Ishikawa (cell line): ENCODE measurements around the gene CDH23.

Experiments
- CREB1 ChIP-seq: IDR thresholded peaks from 2 replicates; pipeline ENCODE4 v1.6.1; 2012; ENCODE audit warnings: low read depth
- EP300 ChIP-seq: IDR thresholded peaks from 2 replicates; pipeline ENCODE4 v1.6.1; 2012; ENCODE audit warnings: borderline replicate concordance
- FOXM1 ChIP-seq: IDR thresholded peaks from 2 replicates; pipeline ENCODE4 v1.6.1; 2012; ENCODE audit warnings: low read depth, borderline replicate concordance
- NFIC ChIP-seq: IDR thresholded peaks from 2 replicates; pipeline ENCODE4 v1.6.1; 2012
- RAD21 ChIP-seq: IDR thresholded peaks from 2 replicates; pipeline ENCODE4 v1.6.1; 2012; ENCODE audit warnings: low read depth
- TAF1 ChIP-seq: IDR thresholded peaks from 2 replicates; pipeline ENCODE4 v1.6.1; 2012; ENCODE audit warnings: low read depth, mild to moderate bottlenecking
- TCF12 ChIP-seq: IDR thresholded peaks from 2 replicates; pipeline ENCODE4 v1.6.1; 2012; ENCODE audit warnings: low read depth
- TEAD4 ChIP-seq: IDR thresholded peaks from 2 replicates; pipeline ENCODE4 v1.6.1; 2012
- YY1 ChIP-seq: IDR thresholded peaks from 2 replicates; pipeline ENCODE4 v1.6.1; 2012; ENCODE audit warnings: low read depth
- ZBTB7A ChIP-seq: IDR thresholded peaks from 2 replicates; pipeline ENCODE4 v1.6.1; 2012; ENCODE audit warnings: low read depth
- TF ChIP-seq, protein P1 (sequence below): IDR thresholded peaks from 2 replicates; pipeline ENCODE4 v1.6.1; 2012
- TF ChIP-seq, protein P2 (sequence below): IDR thresholded peaks from 2 replicates; pipeline ENCODE4 v1.6.1; 2012
- TF ChIP-seq, protein P3 (sequence below): IDR thresholded peaks from 2 replicates; pipeline ENCODE4 v1.6.1; 2012; ENCODE audit warnings: low read depth, mild to moderate bottlenecking

The CDH23 gene

DNA sequence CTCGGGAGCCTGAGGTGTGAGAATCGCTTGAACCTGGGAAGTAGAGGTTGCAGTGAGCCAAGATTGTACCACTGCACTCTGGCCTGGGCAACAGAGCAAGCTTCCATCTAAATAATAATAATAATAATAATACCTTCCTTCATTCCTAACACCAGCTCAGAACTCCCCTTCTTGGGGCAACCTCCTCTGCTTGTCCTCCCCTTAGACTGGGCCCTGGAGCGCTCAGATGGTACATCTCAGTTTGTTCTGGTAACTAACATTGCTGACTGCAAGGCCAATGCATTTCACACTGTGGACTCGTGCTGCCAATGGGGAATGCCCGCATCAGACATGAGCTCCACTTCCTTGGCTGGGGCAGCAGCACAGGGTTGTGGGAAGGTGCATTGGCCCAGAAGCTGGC lies 245.3 kb downstream of the CDH23 start:
- no peak for TF ChIP-seq EP300
- no peak for TF ChIP-seq FOXM1
- TF ChIP-seq ZBTB7A: no peak
- TF ChIP-seq, protein P1, sequence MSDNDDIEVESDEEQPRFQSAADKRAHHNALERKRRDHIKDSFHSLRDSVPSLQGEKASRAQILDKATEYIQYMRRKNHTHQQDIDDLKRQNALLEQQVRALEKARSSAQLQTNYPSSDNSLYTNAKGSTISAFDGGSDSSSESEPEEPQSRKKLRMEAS: no peak
- TF ChIP-seq TAF1: no peak

DNA sequence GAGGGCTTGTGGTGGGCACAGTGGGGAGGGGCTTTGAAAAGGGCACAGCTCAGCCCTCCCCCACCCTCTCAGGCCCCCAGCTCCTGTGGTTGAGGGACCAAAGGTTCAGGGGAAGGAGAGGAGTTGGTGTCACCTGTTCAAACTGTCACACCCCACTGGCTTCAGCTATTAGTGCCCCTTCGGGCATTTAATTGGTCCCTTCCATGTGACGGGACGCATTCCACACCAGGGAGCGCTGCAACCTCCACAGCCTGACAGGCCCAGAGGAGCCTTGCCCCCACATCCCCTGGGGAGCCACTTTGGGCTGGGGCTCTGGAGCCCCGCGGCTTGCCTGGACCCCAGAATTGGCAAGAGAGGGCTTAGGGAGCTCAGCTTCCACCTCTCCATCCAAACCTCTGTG lies 247.2 kb downstream of the CDH23 start:
- TF ChIP-seq, protein P2, sequence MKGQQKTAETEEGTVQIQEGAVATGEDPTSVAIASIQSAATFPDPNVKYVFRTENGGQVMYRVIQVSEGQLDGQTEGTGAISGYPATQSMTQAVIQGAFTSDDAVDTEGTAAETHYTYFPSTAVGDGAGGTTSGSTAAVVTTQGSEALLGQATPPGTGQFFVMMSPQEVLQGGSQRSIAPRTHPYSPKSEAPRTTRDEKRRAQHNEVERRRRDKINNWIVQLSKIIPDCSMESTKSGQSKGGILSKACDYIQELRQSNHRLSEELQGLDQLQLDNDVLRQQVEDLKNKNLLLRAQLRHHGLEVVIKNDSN: peak; percentile 33; the same call in 1 of the 2 replicates
- TF ChIP-seq, protein P1: peak; percentile 36; the same call in 1 of the 2 replicates
- TF ChIP-seq TCF12: peak; percentile 56; the same call in 1 of the 2 replicates
- TF ChIP-seq TEAD4: peak; percentile 75
- 0 out of 2 replicates have a peak, but pooled peaks have one; percentile 31 for TF ChIP-seq ZBTB7A
- no peak for TF ChIP-seq EP300
- TF ChIP-seq RAD21: peak; percentile 19; the same call in 1 of the 2 replicates
- TF ChIP-seq NFIC: no peak
- TF ChIP-seq YY1: no peak

DNA sequence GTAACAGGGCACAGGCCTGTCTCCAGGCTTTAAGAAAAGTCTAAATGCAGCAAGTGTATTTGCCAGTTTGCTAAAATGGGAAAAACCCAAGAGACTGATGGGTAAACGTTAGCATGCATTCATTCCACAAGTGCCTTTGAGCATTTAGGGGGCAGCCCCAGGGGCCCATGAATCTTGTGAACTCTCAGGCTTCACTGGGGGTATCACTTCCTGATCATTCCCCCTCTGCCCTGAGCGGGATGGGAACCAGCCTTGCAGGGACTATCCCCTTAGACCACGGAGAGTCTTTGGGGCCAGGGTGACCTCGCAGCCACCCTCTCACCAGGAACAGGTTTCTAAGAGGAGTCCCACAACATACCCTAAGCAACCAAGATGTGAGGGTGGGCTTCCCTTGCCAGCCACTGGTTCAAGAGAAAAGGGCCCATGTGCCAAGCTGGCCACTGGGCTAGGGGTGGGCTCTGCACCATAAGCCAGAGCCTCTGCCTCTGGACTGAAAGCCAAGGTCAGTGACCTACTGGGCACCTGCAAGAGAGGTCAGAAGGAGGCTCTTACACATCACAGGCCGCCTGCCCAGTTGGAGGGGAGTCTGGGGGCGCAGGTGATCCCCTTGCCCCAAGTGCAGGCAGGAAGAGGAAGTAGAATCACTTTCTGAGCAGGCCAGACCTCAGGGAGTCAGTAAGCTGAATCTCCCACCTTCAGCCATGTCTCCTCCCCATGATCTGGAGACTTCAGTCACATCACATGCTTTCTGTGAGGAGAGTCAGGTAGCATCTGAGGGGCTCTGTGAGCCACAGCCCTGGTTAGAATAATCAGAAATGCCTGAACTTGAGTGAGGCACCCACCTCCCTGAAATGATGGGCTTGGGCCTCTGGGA lies 247.8 kb downstream of the CDH23 start:
- TF ChIP-seq NFIC (no peak), ZBTB7A (0 out of 2 replicates have a peak, but pooled peaks have one; percentile 3), FOXM1 (no peak), CREB1 (no peak)
- TF ChIP-seq, protein P3, sequence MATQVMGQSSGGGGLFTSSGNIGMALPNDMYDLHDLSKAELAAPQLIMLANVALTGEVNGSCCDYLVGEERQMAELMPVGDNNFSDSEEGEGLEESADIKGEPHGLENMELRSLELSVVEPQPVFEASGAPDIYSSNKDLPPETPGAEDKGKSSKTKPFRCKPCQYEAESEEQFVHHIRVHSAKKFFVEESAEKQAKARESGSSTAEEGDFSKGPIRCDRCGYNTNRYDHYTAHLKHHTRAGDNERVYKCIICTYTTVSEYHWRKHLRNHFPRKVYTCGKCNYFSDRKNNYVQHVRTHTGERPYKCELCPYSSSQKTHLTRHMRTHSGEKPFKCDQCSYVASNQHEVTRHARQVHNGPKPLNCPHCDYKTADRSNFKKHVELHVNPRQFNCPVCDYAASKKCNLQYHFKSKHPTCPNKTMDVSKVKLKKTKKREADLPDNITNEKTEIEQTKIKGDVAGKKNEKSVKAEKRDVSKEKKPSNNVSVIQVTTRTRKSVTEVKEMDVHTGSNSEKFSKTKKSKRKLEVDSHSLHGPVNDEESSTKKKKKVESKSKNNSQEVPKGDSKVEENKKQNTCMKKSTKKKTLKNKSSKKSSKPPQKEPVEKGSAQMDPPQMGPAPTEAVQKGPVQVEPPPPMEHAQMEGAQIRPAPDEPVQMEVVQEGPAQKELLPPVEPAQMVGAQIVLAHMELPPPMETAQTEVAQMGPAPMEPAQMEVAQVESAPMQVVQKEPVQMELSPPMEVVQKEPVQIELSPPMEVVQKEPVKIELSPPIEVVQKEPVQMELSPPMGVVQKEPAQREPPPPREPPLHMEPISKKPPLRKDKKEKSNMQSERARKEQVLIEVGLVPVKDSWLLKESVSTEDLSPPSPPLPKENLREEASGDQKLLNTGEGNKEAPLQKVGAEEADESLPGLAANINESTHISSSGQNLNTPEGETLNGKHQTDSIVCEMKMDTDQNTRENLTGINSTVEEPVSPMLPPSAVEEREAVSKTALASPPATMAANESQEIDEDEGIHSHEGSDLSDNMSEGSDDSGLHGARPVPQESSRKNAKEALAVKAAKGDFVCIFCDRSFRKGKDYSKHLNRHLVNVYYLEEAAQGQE: no peak

DNA sequence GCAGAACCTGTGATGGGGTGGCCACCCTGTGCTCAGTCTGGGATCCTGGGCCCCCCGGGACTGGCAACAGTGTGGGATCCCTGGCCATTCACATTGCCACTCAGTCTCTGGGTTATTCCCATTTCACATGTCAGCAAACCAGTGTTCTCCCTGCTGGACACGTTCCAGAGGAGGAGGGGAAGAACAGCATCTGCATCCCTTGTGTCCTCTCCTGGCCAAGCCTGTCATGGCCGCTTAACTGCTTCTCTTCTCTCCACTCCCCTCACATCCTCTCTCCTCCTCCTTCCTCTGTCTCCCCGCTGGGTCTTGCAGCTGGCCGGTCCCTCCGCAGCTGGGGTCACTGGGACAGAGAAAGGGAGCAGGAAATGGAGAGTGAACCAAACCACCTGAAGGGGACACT lies 248.5 kb downstream of the CDH23 start:
- TF ChIP-seq FOXM1 (no peak), TAF1 (no peak), TCF12 (no peak), EP300 (no peak), YY1 (no peak)
- TF ChIP-seq, protein P3: no peak
- TF ChIP-seq, protein P1: no peak

DNA sequence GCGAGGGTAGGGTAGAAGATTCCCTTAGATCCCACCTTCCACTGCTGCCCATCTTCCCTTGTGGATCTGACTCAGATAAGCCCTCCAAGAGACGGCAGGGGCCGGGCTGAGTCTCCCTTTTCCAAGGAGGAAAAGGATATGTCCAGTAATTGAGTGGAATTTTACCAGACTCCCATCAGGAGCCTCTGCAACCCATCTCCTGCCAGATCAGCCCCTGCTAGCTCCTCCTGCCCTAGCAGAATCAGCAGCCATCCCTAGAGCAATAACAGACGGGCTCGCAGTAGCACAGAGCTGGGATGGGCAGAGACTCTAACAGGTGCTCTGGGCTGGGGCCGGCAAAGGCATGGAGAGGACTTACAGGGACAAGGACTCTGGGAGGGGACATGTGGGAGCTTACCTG lies 249.3 kb downstream of the CDH23 start:
- no peak for TF ChIP-seq TAF1
- no peak for TF ChIP-seq FOXM1
- TF ChIP-seq, protein P2: no peak
- TF ChIP-seq CREB1: no peak
- no peak for TF ChIP-seq TCF12
- TF ChIP-seq, protein P3: no peak
- no peak for TF ChIP-seq TEAD4
- no peak for TF ChIP-seq EP300
- no peak for TF ChIP-seq ZBTB7A
